SK-N-SH treated with all-trans-retinoic acid at 6 μM for 48 hours (cell line): Measurements from ENCODE around the gene ABHD4.

Source experiments
- ATAC-seq: fragments of 200-7000 bp; cut with Tn5 transposase; 3 replicates; pipeline ENCODE4 v1.9.1; 2020; ENCODE audit warnings: mild to moderate bottlenecking, moderate library complexity
- BACH2 ChIP-seq: fragments of 250-450 bp; sonication (Bioruptor Pico); IDR thresholded peaks from 2 replicates; pipeline ENCODE4 v1.9.0; 2021; ENCODE audit warnings: mild to moderate bottlenecking, borderline replicate concordance
- CREB5 ChIP-seq: fragments of 250-450 bp; sonication (Bioruptor Pico); IDR thresholded peaks from 2 replicates; pipeline ENCODE4 v1.5.1; 2020; ENCODE audit warnings: low read depth, mild to moderate bottlenecking, moderate library complexity
- CSDC2 ChIP-seq: fragments of 250-450 bp; sonication (Bioruptor Pico); IDR thresholded peaks from 2 replicates; pipeline ENCODE4 v1.5.0; 2020; ENCODE audit warnings: mild to moderate bottlenecking, moderate library complexity
- ESRRG ChIP-seq: fragments of 250-450 bp; sonication (Bioruptor Pico); IDR thresholded peaks from 2 replicates; pipeline ENCODE4 v1.6.1; 2021; ENCODE audit warnings: mild to moderate bottlenecking
- GLIS3 ChIP-seq: fragments of 250-450 bp; sonication (Bioruptor Pico); IDR thresholded peaks from 2 replicates; pipeline ENCODE4 v1.5.0; 2020; ENCODE audit warnings: mild to moderate bottlenecking, moderate library complexity
- ISL1 ChIP-seq: fragments of 250-450 bp; sonication (Bioruptor Pico); IDR thresholded peaks from 2 replicates; pipeline ENCODE4 v2.1.2; 2022; ENCODE audit warnings: mild to moderate bottlenecking, moderate library complexity
- OSR1 ChIP-seq: fragments of 250-450 bp; sonication (Bioruptor Pico); IDR thresholded peaks from 2 replicates; pipeline ENCODE4 v1.8.0; 2022; ENCODE audit warnings: moderate library complexity, mild to moderate bottlenecking, inconsistent platforms
- POU6F1 ChIP-seq: fragments of 250-450 bp; sonication (Bioruptor Pico); IDR thresholded peaks from 2 replicates; pipeline ENCODE4 v1.8.0; 2021; ENCODE audit warnings: low read depth, mild to moderate bottlenecking, moderate library complexity, borderline replicate concordance
- PPARA ChIP-seq: fragments of 250-450 bp; sonication (Bioruptor Pico); IDR thresholded peaks from 2 replicates; pipeline ENCODE4 v1.5.0; 2020; ENCODE audit warnings: mild to moderate bottlenecking, borderline replicate concordance
- RARB ChIP-seq: fragments of 250-450 bp; sonication (Bioruptor Pico); IDR thresholded peaks from 2 replicates; pipeline ENCODE4 v1.8.0; 2021; ENCODE audit warnings: mild to moderate bottlenecking, moderate library complexity
- TCF4 ChIP-seq: fragments of 250-450 bp; sonication (Bioruptor Pico); IDR thresholded peaks from 2 replicates; pipeline ENCODE4 v1.8.0; 2021; ENCODE audit warnings: mild to moderate bottlenecking, moderate library complexity, borderline replicate concordance
- ZC3H10 ChIP-seq: fragments of 250-450 bp; sonication (Bioruptor Pico); IDR thresholded peaks from 2 replicates; pipeline ENCODE4 v1.5.1; 2021; ENCODE audit warnings: mild to moderate bottlenecking, moderate library complexity
- ZFP30 ChIP-seq: fragments of 450-650 bp; formaldehyde crosslinking; IDR thresholded peaks from 2 replicates; pipeline ENCODE4 v1.5.0; 2022; ENCODE audit warnings: mild to moderate bottlenecking, moderate library complexity
- ZNF565 ChIP-seq: fragments of 450-650 bp; formaldehyde crosslinking; conservative IDR thresholded peaks from 2 replicates; pipeline ENCODE4 v1.5.0; 2020; ENCODE audit warnings: low read depth, mild to moderate bottlenecking, moderate library complexity
- ZNF70 ChIP-seq: fragments of 450-650 bp; formaldehyde crosslinking; IDR thresholded peaks from 2 replicates; pipeline ENCODE4 v1.5.0; 2020; ENCODE audit warnings: mild to moderate bottlenecking, moderate library complexity
- TF ChIP-seq, protein P1 (sequence below): fragments of 250-450 bp; sonication (Bioruptor Pico); IDR thresholded peaks from 2 replicates; pipeline ENCODE4 v1.8.0; 2020; ENCODE audit warnings: mild to moderate bottlenecking, moderate library complexity, borderline replicate concordance
- TF ChIP-seq, protein P2 (sequence below): fragments of 250-450 bp; sonication (Bioruptor Pico); IDR thresholded peaks from 2 replicates; pipeline ENCODE4 v1.5.0; 2020; ENCODE audit warnings: mild to moderate bottlenecking, moderate library complexity

Gene ABHD4

GRCh38 chr14:22569106-22569736 lies 28.9 kb upstream of the ABHD4 start (continued):
- TF ChIP-seq, protein P1, sequence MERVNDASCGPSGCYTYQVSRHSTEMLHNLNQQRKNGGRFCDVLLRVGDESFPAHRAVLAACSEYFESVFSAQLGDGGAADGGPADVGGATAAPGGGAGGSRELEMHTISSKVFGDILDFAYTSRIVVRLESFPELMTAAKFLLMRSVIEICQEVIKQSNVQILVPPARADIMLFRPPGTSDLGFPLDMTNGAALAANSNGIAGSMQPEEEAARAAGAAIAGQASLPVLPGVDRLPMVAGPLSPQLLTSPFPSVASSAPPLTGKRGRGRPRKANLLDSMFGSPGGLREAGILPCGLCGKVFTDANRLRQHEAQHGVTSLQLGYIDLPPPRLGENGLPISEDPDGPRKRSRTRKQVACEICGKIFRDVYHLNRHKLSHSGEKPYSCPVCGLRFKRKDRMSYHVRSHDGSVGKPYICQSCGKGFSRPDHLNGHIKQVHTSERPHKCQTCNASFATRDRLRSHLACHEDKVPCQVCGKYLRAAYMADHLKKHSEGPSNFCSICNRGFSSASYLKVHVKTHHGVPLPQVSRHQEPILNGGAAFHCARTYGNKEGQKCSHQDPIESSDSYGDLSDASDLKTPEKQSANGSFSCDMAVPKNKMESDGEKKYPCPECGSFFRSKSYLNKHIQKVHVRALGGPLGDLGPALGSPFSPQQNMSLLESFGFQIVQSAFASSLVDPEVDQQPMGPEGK (CRISPR knock-in tag), result no peak
- TF ChIP-seq RARB (CRISPR knock-in tag), result no peak

GRCh38 chr14:22569737-22570131 lies 28.4 kb upstream of the ABHD4 start:
- no peak for ATAC-seq
- TF ChIP-seq, protein P1 (CRISPR knock-in tag), result no peak
- TF ChIP-seq ZC3H10 (CRISPR knock-in tag) (no peak), RARB (CRISPR knock-in tag) (no peak), ISL1 (CRISPR knock-in tag) (no peak), PPARA (CRISPR knock-in tag) (no peak), OSR1 (CRISPR knock-in tag) (no peak), ZNF70 (no peak), ESRRG (CRISPR knock-in tag) (no peak), GLIS3 (CRISPR knock-in tag) (no peak), POU6F1 (CRISPR knock-in tag) (no peak), CSDC2 (CRISPR knock-in tag) (no peak), CREB5 (CRISPR knock-in tag) (no peak)

DNA sequence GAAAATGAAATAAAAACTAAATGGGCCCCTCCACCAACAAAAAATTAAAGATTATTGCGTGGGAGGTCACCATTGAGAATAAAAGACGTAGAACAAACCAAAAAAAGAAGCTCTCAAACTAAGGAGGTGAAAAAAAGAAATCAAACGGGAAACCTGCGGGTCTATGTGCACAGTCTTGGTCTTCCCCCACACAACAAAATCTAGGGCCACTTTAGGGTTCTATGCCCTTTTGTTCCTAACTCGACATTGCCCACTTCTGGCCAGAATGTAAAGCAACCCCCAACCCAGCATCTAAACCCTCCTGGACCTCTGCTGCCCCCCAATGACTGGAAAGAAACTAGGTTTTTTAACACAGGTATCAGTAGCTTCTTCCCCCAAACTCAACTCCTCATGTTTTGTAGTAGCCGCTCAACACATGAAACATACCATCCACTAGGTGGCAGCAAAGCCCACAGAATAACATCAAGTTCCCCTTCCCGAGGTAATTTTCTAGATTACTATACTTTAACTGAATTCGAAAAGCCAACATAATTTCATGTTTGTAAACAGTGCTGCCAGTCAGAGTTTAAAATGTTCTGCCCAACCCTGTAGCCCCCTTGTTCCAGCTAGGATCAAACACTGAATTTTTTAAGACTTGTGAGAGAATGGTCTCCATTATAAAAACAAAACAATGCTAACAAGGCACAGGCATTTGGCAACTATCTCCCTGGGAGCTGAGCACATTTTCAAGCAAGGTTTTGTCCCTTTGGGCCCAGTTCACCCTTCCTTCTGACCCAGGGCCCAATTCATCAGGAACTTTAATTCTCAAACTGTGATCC lies 27.8 kb upstream of the ABHD4 start:
- TF ChIP-seq OSR1 (CRISPR knock-in tag) (no peak), BACH2 (CRISPR knock-in tag) (no peak), POU6F1 (CRISPR knock-in tag) (no peak), ZNF565 (CRISPR knock-in tag) (no peak), ZFP30 (CRISPR knock-in tag) (no peak), ISL1 (CRISPR knock-in tag) (no peak), TCF4 (CRISPR knock-in tag) (no peak), PPARA (CRISPR knock-in tag) (no peak), GLIS3 (CRISPR knock-in tag) (no peak), ZNF70 (no peak), CREB5 (CRISPR knock-in tag) (no peak)
- TF ChIP-seq, protein P2, sequence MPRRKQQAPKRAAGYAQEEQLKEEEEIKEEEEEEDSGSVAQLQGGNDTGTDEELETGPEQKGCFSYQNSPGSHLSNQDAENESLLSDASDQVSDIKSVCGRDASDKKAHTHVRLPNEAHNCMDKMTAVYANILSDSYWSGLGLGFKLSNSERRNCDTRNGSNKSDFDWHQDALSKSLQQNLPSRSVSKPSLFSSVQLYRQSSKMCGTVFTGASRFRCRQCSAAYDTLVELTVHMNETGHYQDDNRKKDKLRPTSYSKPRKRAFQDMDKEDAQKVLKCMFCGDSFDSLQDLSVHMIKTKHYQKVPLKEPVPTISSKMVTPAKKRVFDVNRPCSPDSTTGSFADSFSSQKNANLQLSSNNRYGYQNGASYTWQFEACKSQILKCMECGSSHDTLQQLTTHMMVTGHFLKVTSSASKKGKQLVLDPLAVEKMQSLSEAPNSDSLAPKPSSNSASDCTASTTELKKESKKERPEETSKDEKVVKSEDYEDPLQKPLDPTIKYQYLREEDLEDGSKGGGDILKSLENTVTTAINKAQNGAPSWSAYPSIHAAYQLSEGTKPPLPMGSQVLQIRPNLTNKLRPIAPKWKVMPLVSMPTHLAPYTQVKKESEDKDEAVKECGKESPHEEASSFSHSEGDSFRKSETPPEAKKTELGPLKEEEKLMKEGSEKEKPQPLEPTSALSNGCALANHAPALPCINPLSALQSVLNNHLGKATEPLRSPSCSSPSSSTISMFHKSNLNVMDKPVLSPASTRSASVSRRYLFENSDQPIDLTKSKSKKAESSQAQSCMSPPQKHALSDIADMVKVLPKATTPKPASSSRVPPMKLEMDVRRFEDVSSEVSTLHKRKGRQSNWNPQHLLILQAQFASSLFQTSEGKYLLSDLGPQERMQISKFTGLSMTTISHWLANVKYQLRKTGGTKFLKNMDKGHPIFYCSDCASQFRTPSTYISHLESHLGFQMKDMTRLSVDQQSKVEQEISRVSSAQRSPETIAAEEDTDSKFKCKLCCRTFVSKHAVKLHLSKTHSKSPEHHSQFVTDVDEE, result no peak
- TF ChIP-seq, protein P1 (CRISPR knock-in tag), result no peak
- peak; percentile 86 for ATAC-seq
